Osteoblast (primary cell): ENCODE measurements around the gene PSMG3. TPM values are rescaled to one million over a fixed set of nuclear protein-coding genes. Genes with fewer than 3 reads are reported as not detected.

Source experiments
- DNase-seq: peaks from one replicate; pipeline ENCODE4 v3.0.0; 2011; ENCODE audit warnings: low spot score, mixed read lengths; ENCODE audit not compliant: insufficient read length; ENCODE audit errors: missing footprints
- H2AFZ ChIP-seq: 2 replicates; pipeline ENCODE4 v1.6.0; 2011; ENCODE audit warnings: mild to moderate bottlenecking, low read length
- H3K27ac ChIP-seq: 2 replicates; pipeline ENCODE4 v1.5.1; 2011; ENCODE audit warnings: mild to moderate bottlenecking, low read depth, low read length, moderate library complexity
- H3K27me3 ChIP-seq: 2 replicates; pipeline ENCODE4 v1.6.0; 2012; ENCODE audit warnings: mild to moderate bottlenecking, control low read depth, inconsistent platforms, low read length, moderate library complexity; ENCODE audit not compliant: insufficient read depth
- H3K36me3 ChIP-seq: 2 replicates; pipeline ENCODE4 v1.5.1; 2011; ENCODE audit warnings: mild to moderate bottlenecking, low read length, control low read depth, moderate library complexity; ENCODE audit not compliant: insufficient read depth
- H3K4me1 ChIP-seq: 2 replicates; pipeline ENCODE4 v1.5.1; 2011; ENCODE audit warnings: mild to moderate bottlenecking, low read length, control low read depth, moderate library complexity; ENCODE audit not compliant: insufficient read depth
- H3K4me2 ChIP-seq: 2 replicates; pipeline ENCODE4 v1.6.0; 2011; ENCODE audit warnings: mild to moderate bottlenecking, low read length; ENCODE audit not compliant: insufficient read depth
- H3K4me3 ChIP-seq: fragments of 200-600 bp; sonication (generic); 3 replicates; pipeline ENCODE4 v1.5.1; 2012; ENCODE audit warnings: mild to moderate bottlenecking, low read length, inconsistent platforms; ENCODE audit not compliant: insufficient read depth
- H3K79me2 ChIP-seq: 2 replicates; pipeline ENCODE4 v1.6.0; 2012; ENCODE audit warnings: mild to moderate bottlenecking, low read length, control low read depth, inconsistent platforms; ENCODE audit not compliant: insufficient read depth
- H3K9me3 ChIP-seq: 2 replicates; pipeline ENCODE4 v1.5.1; 2011; ENCODE audit warnings: low read depth, low read length, control low read depth
- H4K20me1 ChIP-seq: 2 replicates; pipeline ENCODE4 v1.6.0; 2012; ENCODE audit warnings: mild to moderate bottlenecking, low read length, control low read depth; ENCODE audit not compliant: insufficient read depth
- total RNA-seq: library from RNA; depleted of rRNA; stranded (reverse); fragments of >200 nt; gene quantifications from 2 replicates; pipeline ENCODE4 v1.2.3, GENCODE V29; 2012
- TF ChIP-seq, protein P1 (sequence below): IDR thresholded peaks from 2 replicates; pipeline ENCODE4 v1.5.1; 2011; ENCODE audit warnings: mild to moderate bottlenecking, low read depth, low read length, moderate library complexity; ENCODE audit errors: extremely low read depth

Gene PSMG3
- total RNA-seq, 1 donor, result 38.7 TPM

DNA sequence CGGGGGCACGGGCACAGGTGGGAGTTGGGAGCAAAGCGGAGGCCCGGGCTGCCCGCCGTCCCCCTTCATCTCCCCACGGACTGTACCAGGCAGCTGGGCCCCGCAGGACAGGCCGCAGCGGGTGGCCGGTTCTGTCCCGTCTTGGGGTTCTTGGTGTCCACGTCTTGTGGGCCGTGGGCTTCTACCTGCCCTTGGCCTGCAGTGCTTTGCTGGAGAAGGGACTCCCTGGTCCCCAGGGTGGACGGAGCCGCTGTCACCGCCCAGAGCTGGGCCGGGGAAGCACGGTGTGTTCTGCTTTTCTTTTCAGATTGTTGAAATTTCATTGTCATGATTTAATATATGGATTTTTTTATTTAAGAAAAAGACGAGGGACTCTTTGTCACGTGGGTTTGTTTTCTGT is 27.5 kb downstream of the PSMG3 start:
- Histone ChIP-seq H3K9me3 (no peaks in the 10 kb centered on the region), H3K36me3 (peaks cover 14% of the 10 kb centered on the region), H3K4me1 (peaks cover 14% of the 10 kb centered on the region), H3K4me3 (no peak overlapping the region), H3K4me2 (no peak overlapping the region), H2AFZ (no peak overlapping the region), H3K79me2 (peaks cover 31% of the 10 kb centered on the region), H3K27ac (no peak overlapping the region), H4K20me1 (no peaks in the 10 kb centered on the region), H3K27me3 (no peaks in the 10 kb centered on the region)
- no peak for DNase-seq
- TF ChIP-seq, protein P1, sequence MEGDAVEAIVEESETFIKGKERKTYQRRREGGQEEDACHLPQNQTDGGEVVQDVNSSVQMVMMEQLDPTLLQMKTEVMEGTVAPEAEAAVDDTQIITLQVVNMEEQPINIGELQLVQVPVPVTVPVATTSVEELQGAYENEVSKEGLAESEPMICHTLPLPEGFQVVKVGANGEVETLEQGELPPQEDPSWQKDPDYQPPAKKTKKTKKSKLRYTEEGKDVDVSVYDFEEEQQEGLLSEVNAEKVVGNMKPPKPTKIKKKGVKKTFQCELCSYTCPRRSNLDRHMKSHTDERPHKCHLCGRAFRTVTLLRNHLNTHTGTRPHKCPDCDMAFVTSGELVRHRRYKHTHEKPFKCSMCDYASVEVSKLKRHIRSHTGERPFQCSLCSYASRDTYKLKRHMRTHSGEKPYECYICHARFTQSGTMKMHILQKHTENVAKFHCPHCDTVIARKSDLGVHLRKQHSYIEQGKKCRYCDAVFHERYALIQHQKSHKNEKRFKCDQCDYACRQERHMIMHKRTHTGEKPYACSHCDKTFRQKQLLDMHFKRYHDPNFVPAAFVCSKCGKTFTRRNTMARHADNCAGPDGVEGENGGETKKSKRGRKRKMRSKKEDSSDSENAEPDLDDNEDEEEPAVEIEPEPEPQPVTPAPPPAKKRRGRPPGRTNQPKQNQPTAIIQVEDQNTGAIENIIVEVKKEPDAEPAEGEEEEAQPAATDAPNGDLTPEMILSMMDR, result no peak

DNA sequence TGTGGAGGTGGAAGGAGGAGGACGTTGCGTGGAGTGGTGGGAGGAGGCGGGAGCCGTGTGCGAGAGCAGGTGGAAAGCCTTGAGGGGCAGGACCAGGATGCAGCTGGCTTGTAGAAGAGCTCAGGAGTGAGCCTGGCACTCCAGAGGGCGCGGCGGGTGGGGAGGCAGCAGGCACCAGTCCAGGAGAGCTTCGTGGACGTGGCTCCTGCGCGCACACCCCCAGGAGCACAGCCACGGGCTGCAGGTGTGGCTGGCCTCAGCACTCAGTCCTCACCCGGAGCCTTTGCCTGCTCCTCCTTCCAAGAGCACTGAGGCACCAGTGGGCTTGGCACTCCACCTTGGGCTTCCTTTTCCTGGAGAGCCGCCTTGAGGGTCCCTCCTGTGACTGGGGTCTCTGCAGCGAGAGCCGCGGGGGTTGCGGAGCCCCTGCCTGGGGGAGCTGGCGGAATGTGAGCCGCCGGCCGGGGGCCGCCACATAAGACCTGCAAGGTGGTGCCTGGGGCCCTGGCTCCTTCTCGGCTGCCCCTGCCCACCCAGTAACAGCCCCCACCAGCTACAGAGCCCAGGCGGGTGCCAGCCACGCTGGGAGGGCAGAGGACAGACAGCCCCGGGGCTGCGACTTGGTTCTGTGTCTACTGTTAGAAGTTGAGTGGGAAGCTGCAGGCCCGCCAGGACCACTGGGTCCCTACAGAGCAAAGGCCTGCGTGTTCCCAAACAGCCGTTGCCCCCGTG is 28.2 kb downstream of the PSMG3 start:
- Histone ChIP-seq H3K9me3 (no peaks in the 10 kb centered on the region), H3K27ac (no peak overlapping the region), H2AFZ (no peak overlapping the region), H3K4me2 (no peak overlapping the region), H3K79me2 (peaks cover 38% of the 10 kb centered on the region), H3K4me3 (no peak overlapping the region), H3K27me3 (no peaks in the 10 kb centered on the region), H3K4me1 (peaks cover 21% of the 10 kb centered on the region), H4K20me1 (no peaks in the 10 kb centered on the region), H3K36me3 (peaks cover 14% of the 10 kb centered on the region)
- no peak for DNase-seq
- TF ChIP-seq, protein P1, result no peak

DNA sequence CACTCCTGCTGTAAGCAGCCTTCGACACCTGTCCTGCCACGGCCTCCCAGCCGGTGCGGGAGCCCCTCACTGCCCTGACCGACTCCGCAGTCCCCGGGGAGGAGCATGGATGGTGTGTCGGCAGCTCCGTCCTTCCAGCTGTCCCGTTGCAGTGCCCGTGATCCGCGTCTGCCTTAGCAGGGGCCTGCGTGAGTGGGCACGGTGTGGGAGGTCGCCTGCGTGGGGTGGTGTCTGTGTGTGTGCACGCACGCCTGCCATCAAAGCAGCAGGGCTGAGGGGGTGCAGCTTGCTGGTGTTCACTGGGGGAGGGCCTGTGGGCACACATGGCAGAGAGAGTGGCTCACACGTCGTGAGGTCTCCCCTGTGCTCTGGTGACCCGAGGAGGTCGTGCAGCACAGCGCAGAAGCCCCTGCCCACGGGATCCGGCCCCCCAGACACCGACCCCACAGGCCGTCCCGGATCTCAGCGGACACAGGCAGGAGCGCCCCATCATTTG is 29.0 kb downstream of the PSMG3 start:
- no peak overlapping the region for H2AFZ ChIP-seq
- peaks cover 24% of the 10 kb centered on the region for H3K4me1 ChIP-seq
- H3K4me2 ChIP-seq, result no peak overlapping the region
- no peaks in the 10 kb centered on the region for H3K27me3 ChIP-seq
- H3K79me2 ChIP-seq, result peaks cover 46% of the 10 kb centered on the region
- peaks cover 14% of the 10 kb centered on the region for H3K36me3 ChIP-seq
- H4K20me1 ChIP-seq, result no peaks in the 10 kb centered on the region
- no peak for DNase-seq
- no peak overlapping the region for H3K27ac ChIP-seq
- TF ChIP-seq, protein P1, result no peak
- H3K9me3 ChIP-seq, result no peaks in the 10 kb centered on the region
- no peak overlapping the region for H3K4me3 ChIP-seq

DNA sequence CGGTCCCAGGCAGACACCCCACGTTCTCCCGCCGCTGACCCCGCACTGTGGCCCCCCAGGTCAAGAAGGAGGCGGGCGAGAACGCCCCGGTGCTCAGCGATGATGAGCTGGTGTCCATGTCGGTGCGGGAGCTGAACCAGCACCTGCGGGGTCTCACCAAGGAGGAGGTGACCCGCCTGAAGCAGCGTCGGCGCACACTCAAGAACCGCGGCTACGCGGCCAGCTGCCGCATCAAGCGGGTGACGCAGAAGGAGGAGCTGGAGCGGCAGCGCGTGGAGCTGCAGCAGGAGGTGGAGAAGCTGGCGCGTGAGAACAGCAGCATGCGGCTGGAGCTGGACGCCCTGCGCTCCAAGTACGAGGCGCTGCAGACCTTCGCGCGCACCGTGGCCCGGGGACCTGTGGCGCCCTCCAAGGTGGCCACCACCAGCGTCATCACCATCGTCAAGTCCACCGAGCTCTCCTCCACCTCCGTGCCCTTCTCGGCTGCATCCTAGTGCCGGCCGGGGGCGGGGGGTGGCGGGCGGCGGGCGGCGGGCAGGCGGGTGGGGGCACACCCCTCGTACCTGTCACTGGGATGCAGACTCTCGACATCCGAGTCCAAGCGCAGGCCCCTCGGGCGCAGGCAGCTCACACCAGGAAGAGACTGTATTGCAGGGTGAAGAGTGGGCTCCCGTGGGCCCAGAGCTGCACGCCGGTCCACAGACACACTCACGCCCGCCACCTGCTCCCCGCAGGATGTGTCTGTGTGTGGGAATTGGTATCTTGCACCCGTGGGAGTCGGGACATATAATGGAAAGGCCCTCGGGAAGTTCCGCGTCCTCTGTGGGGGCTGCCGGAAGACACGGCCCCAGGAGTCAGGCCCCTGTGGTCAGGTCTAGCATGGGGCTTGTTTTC is 29.7 kb downstream of the PSMG3 start:
- Histone ChIP-seq H3K4me3 (no peak overlapping the region), H3K36me3 (peaks cover 14% of the 10 kb centered on the region), H3K9me3 (no peaks in the 10 kb centered on the region), H3K79me2 (peaks cover 53% of the 10 kb centered on the region), H3K27ac (no peak overlapping the region), H2AFZ (no peak overlapping the region), H3K27me3 (no peaks in the 10 kb centered on the region), H3K4me2 (no peak overlapping the region), H4K20me1 (no peaks in the 10 kb centered on the region), H3K4me1 (peaks cover 24% of the 10 kb centered on the region)
- TF ChIP-seq, protein P1, result no peak
- no peak for DNase-seq
